ENCODE data around the gene HRK. TPM values are rescaled to one million over a fixed set of nuclear protein-coding genes. Genes with fewer than 3 reads are reported as not detected.

HRK gene
- total and polyA plus RNA-seq, 12 donors: 0.09 to 1.1 (median 0.24) TPM; not detected in 3

- Histone ChIP-seq H3K27ac (no peak overlapping the region), H3K9me3 (replicated peaks in 1 of 3) (no peaks in the 10 kb centered on the region), H3K27me3 (peaks cover 49% of the 10 kb centered on the region), H3K4me1 (replicated peaks in 1 of 2) (peaks cover 12 to 16% of the 10 kb centered on the region in 2 donors), H3K36me3 (replicated peaks in 1 of 2) (no peaks in the 10 kb centered on the region), H3K4me3 (no peak overlapping the region)
- no peak for DNase-seq
- 5 to 13% (median 11%) methylated on average over 36 to 55 of the region's 55 CpGs for WGBS, 4 donors
- TF ChIP-seq, protein P1, sequence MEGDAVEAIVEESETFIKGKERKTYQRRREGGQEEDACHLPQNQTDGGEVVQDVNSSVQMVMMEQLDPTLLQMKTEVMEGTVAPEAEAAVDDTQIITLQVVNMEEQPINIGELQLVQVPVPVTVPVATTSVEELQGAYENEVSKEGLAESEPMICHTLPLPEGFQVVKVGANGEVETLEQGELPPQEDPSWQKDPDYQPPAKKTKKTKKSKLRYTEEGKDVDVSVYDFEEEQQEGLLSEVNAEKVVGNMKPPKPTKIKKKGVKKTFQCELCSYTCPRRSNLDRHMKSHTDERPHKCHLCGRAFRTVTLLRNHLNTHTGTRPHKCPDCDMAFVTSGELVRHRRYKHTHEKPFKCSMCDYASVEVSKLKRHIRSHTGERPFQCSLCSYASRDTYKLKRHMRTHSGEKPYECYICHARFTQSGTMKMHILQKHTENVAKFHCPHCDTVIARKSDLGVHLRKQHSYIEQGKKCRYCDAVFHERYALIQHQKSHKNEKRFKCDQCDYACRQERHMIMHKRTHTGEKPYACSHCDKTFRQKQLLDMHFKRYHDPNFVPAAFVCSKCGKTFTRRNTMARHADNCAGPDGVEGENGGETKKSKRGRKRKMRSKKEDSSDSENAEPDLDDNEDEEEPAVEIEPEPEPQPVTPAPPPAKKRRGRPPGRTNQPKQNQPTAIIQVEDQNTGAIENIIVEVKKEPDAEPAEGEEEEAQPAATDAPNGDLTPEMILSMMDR (IDR thresholded peaks at IDR 0.05): no peak
- TF ChIP-seq POLR2A (IDR thresholded peaks at IDR 0.05): no peak
- intact Hi-C loops (cut with DNase I): no loop called here
Measured at GRCh38 chr12:116878567-116879508, 2.4 kb downstream of the HRK start.

DNA sequence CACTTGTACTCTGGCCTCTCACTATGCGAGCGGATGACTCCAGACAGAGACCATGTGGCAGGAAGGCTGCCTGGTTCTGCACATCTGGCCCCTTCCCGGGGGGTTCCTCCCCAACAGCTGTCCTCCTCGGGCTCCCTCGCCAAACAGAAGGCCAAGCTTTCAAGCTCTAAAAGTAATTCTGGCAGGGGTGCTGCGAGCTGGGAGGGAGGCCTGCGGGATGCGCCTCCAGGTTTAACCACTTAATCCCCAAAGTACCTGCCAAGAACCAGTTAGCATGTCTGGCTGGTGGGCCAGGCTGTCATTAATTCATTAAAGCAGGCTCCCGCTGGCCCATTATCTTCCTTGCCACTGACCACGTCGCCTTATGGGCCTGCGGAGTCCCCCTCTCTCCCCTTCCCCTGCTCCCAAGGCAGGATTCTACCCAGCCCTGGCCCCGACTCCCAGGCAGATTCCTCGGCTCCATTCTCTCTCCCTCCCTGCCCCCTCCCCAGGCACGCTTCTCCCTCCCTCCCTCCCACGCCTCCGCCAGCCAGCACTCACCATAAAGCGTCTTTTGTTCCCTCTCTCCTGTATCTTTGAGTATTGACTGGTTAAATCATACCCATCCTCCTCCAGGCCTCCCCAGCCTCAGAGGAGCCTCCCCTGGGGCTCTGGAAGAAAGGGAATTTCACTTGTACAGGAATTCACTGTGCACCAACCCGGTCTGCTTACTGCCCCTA lies 4.9 kb downstream of the HRK start:
- TF ChIP-seq POLR2A (IDR thresholded peaks at IDR 0.05): no peak
- TF ChIP-seq, protein P1 (IDR thresholded peaks at IDR 0.05): no peak
- DNase-seq: no peak
- intact Hi-C loops (cut with DNase I): no loop called here

GRCh38 chr12:116874324-116874995 lies 6.8 kb downstream of the HRK start:
- Histone ChIP-seq H3K4me1 (replicated peaks in 1 of 2) (no peaks in the 10 kb centered on the region), H3K27me3 (peaks cover 23% of the 10 kb centered on the region), H3K9me3 (replicated peaks in 1 of 3) (no peaks in the 10 kb centered on the region), H3K27ac (no peak overlapping the region), H3K36me3 (replicated peaks in 1 of 2) (no peaks in the 10 kb centered on the region), H3K4me3 (no peak overlapping the region)
- DNase-seq: no peak
- 81 to 93% (median 88%) methylated on average over 4 of the region's 4 CpGs for WGBS, 4 donors
- TF ChIP-seq POLR2A (IDR thresholded peaks at IDR 0.05): no peak
- TF ChIP-seq, protein P1 (IDR thresholded peaks at IDR 0.05): no peak
- intact Hi-C loops (cut with DNase I): no loop called here

More for the DNA sequence above, 4.9 kb downstream of the HRK start:
- no peak overlapping the region for H3K27ac ChIP-seq
- no peaks in the 10 kb centered on the region for H3K36me3 ChIP-seq (replicated peaks in 1 of 2)
- no peak overlapping the region for H3K4me3 ChIP-seq
- 31 to 53% (median 37%) methylated on average over 15 to 19 of the region's 19 CpGs for WGBS, 4 donors
- H3K9me3 ChIP-seq (replicated peaks in 1 of 3): no peaks in the 10 kb centered on the region
- H3K4me1 ChIP-seq (replicated peaks in 1 of 2): peaks cover 5 to 7% of the 10 kb centered on the region in 2 donors
- peaks cover 30% of the 10 kb centered on the region for H3K27me3 ChIP-seq

GRCh38 chr12:116870306-116870705 lies 10.9 kb downstream of the HRK start:
- H3K4me1 ChIP-seq (replicated peaks in 1 of 2): no peaks in the 10 kb centered on the region
- no peaks in the 10 kb centered on the region for H3K9me3 ChIP-seq (replicated peaks in 1 of 3)
- 70 to 86% (median 79%) methylated on average over 4 of the region's 4 CpGs for WGBS, 4 donors
- no peak overlapping the region for H3K27ac ChIP-seq
- H3K4me3 ChIP-seq: no peak overlapping the region
- TF ChIP-seq, protein P1 (IDR thresholded peaks at IDR 0.05): no peak
- no peak for TF ChIP-seq POLR2A (IDR thresholded peaks at IDR 0.05)
- no peak for DNase-seq
- H3K27me3 ChIP-seq: no peaks in the 10 kb centered on the region
- H3K36me3 ChIP-seq (replicated peaks in 1 of 2): no peaks in the 10 kb centered on the region
- intact Hi-C loops (cut with DNase I): no loop called here
